ENCODE results near the gene ALDH18A1. TPM values are rescaled to one million over a fixed set of nuclear protein-coding genes. Genes with fewer than 3 reads are reported as not detected.
A peak's percentile ranks its signal among the peaks of the same experiment; 100 is the strongest.

Gene ALDH18A1
- total RNA-seq, 1 experiment from 2014 or later: 105 TPM

DNA sequence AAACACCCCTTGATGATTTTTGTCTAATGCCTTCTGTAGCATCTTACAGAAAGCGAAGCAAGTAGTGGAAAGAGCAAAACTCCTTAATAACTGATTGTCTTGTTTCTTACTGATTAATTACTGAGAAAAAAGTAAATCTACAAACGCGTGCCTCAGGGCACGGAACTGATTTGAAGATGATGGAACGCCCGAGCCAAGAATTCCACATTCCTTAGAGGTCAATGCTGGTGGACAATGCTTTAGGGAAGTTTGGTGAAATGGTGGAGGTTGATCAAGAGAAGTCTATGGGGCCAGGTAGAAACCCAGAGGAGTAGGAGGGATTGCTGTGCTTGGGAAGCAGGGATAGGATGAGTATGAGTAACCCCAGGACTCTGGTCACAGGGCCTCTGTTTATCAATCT is 90.4 kb downstream of the ALDH18A1 start:
- no peaks in the 10 kb centered on the region; the same call in 1 of the 2 replicates for H3K27me3 Mint-ChIP-seq (ENCODE audit: low read depth)
- ATAC-seq (no peak), DNase-seq (ENCODE audit: low spot score) (no peak)
- H3K36me3 Mint-ChIP-seq: no peaks in the 10 kb centered on the region
- POLR2A ChIA-PET: no interaction called here
- H3K4me1 Mint-ChIP-seq: peaks cover 11% of the 10 kb centered on the region
- CTCF ChIA-PET: no interaction called here
- no peaks in the 10 kb centered on the region for H3K9me3 Mint-ChIP-seq
- peak overlapping the region; percentile 5; the same call in 1 of the 2 replicates for H3K27ac Mint-ChIP-seq
- no peak overlapping the region for H3K4me3 Mint-ChIP-seq
- TF ChIP-seq CREM (CRISPR knock-in tag; IDR thresholded peaks at IDR 0.05): no peak
- TF ChIP-seq, protein P1, sequence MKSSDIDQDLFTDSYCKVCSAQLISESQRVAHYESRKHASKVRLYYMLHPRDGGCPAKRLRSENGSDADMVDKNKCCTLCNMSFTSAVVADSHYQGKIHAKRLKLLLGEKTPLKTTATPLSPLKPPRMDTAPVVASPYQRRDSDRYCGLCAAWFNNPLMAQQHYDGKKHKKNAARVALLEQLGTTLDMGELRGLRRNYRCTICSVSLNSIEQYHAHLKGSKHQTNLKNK (CRISPR knock-in tag; IDR thresholded peaks at IDR 0.05): no peak
- TF ChIP-seq ZNF219 (CRISPR knock-in tag; IDR thresholded peaks at IDR 0.05; ENCODE audit: borderline replicate concordance): no peak
- TF ChIP-seq JUN (CRISPR knock-in tag; IDR thresholded peaks at IDR 0.05): no peak
- no peak for TF ChIP-seq ZNF317 (CRISPR knock-in tag; IDR thresholded peaks at IDR 0.05; ENCODE audit: borderline replicate concordance, low read depth)
- TF ChIP-seq KAT7 (CRISPR knock-in tag; IDR thresholded peaks at IDR 0.05; ENCODE audit: borderline replicate concordance): no peak
- TF ChIP-seq, protein P2, sequence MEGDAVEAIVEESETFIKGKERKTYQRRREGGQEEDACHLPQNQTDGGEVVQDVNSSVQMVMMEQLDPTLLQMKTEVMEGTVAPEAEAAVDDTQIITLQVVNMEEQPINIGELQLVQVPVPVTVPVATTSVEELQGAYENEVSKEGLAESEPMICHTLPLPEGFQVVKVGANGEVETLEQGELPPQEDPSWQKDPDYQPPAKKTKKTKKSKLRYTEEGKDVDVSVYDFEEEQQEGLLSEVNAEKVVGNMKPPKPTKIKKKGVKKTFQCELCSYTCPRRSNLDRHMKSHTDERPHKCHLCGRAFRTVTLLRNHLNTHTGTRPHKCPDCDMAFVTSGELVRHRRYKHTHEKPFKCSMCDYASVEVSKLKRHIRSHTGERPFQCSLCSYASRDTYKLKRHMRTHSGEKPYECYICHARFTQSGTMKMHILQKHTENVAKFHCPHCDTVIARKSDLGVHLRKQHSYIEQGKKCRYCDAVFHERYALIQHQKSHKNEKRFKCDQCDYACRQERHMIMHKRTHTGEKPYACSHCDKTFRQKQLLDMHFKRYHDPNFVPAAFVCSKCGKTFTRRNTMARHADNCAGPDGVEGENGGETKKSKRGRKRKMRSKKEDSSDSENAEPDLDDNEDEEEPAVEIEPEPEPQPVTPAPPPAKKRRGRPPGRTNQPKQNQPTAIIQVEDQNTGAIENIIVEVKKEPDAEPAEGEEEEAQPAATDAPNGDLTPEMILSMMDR (IDR thresholded peaks at IDR 0.05): no peak
- TF ChIP-seq ZBTB21 (CRISPR knock-in tag; IDR thresholded peaks at IDR 0.05; ENCODE audit: borderline replicate concordance): no peak
- TF ChIP-seq ZNF121 (CRISPR knock-in tag; IDR thresholded peaks at IDR 0.05): no peak
- no peak for TF ChIP-seq PRRX2 (CRISPR knock-in tag; IDR thresholded peaks at IDR 0.05)
- no peak for TF ChIP-seq MXD4 (CRISPR knock-in tag; IDR thresholded peaks at IDR 0.05; ENCODE audit: borderline replicate concordance)
- TF ChIP-seq, protein P3, sequence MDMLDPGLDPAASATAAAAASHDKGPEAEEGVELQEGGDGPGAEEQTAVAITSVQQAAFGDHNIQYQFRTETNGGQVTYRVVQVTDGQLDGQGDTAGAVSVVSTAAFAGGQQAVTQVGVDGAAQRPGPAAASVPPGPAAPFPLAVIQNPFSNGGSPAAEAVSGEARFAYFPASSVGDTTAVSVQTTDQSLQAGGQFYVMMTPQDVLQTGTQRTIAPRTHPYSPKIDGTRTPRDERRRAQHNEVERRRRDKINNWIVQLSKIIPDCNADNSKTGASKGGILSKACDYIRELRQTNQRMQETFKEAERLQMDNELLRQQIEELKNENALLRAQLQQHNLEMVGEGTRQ (CRISPR knock-in tag; IDR thresholded peaks at IDR 0.05): no peak
- TF ChIP-seq TP53 (CRISPR knock-in tag; IDR thresholded peaks at IDR 0.05): no peak
- no peak for TF ChIP-seq JAZF1 (CRISPR knock-in tag; IDR thresholded peaks at IDR 0.05)
- TF ChIP-seq EMX1 (CRISPR knock-in tag; IDR thresholded peaks at IDR 0.05): no peak
- TF ChIP-seq GABPB1 (CRISPR knock-in tag; IDR thresholded peaks at IDR 0.05): no peak
- TF ChIP-seq HMGA2 (CRISPR knock-in tag; IDR thresholded peaks at IDR 0.05): no peak
- TF ChIP-seq, protein P4, sequence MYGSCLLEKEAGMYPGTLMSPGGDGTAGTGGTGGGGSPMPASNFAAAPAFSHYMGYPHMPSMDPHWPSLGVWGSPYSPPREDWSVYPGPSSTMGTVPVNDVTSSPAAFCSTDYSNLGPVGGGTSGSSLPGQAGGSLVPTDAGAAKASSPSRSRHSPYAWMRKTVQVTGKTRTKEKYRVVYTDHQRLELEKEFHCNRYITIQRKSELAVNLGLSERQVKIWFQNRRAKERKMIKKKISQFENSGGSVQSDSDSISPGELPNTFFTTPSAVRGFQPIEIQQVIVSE (CRISPR knock-in tag; IDR thresholded peaks at IDR 0.05; ENCODE audit: borderline replicate concordance): no peak

DNA sequence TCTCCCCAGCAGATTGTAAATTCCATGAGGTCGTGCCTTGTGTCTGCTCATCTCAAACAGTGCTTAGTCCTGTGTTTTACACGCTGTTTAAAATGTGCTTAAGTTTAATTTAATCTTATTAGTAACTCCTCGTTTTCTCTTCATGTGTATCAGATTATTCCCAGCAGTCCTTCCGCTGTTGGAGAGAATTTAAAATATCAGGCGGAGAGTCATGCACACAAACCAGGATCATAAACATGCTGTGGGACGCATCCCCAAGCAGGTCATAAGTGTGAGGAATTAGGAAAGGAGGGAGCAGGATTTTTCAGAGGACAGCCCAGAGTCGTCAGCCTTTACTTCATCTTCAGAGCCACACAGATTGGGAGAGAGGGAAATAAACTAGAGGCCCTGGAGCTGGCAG is 91.2 kb downstream of the ALDH18A1 start:
- no peak overlapping the region for H3K27ac Mint-ChIP-seq
- no peak overlapping the region for H3K4me3 Mint-ChIP-seq

DNA sequence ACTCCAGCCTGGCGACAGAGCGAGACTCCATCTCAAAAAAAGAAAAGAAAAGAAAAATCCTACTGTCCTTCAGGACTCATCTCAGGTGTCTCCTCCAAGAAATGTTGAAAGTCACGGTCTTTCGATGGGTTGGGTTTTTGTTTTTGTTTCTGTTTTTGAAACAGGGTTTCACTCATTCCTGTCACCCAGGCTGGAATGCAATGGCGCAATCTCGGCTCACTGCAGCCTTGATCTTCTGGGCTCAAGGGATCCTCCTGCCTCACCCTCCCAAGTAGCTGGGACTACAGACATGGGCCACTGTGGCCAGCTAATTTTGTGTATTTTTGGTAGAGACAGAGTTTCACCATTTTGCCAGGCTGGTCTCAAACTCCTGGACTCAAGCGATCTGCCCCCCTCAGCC is 92.2 kb downstream of the ALDH18A1 start:
- ChIA-PET CTCF (no interaction called here), POLR2A (no interaction called here)
- no peak overlapping the region for H3K4me3 Mint-ChIP-seq

More for the DNA sequence above, 91.2 kb downstream of the ALDH18A1 start:
- ATAC-seq (no peak), DNase-seq (ENCODE audit: low spot score) (no peak)
- Mint-ChIP-seq H3K36me3 (no peaks in the 10 kb centered on the region), H3K4me1 (peaks cover 12% of the 10 kb centered on the region), H3K27me3 (ENCODE audit: low read depth) (no peaks in the 10 kb centered on the region; the same call in none of the 2 replicates), H3K9me3 (no peaks in the 10 kb centered on the region)
- no peak for TF ChIP-seq CREM (CRISPR knock-in tag; IDR thresholded peaks at IDR 0.05)
- POLR2A ChIA-PET: no interaction called here
- CTCF ChIA-PET: no interaction called here

More for the DNA sequence above, 92.2 kb downstream of the ALDH18A1 start:
- Mint-ChIP-seq H3K27me3 (ENCODE audit: low read depth) (peaks cover 3% of the 10 kb centered on the region), H3K27ac (no peak overlapping the region), H3K9me3 (no peaks in the 10 kb centered on the region), H3K36me3 (no peaks in the 10 kb centered on the region), H3K4me1 (peaks cover 21% of the 10 kb centered on the region)
- DNase-seq (ENCODE audit: low spot score) (no peak), ATAC-seq (no peak)
- TF ChIP-seq, protein P5, sequence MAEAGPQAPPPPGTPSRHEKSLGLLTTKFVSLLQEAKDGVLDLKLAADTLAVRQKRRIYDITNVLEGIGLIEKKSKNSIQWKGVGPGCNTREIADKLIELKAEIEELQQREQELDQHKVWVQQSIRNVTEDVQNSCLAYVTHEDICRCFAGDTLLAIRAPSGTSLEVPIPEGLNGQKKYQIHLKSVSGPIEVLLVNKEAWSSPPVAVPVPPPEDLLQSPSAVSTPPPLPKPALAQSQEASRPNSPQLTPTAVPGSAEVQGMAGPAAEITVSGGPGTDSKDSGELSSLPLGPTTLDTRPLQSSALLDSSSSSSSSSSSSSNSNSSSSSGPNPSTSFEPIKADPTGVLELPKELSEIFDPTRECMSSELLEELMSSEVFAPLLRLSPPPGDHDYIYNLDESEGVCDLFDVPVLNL (CRISPR knock-in tag; IDR thresholded peaks at IDR 0.05; ENCODE audit: borderline replicate concordance, low read depth): no peak
- TF ChIP-seq SP1 (CRISPR knock-in tag; conservative IDR thresholded peaks at IDR 0.05): no peak

Data from WTC11 (cell line).